ENCODE data around the gene LARP4B.

GRCh38 chr10:927131-927530 is 4.4 kb downstream of the LARP4B start:
- TF ChIP-seq, protein P1, sequence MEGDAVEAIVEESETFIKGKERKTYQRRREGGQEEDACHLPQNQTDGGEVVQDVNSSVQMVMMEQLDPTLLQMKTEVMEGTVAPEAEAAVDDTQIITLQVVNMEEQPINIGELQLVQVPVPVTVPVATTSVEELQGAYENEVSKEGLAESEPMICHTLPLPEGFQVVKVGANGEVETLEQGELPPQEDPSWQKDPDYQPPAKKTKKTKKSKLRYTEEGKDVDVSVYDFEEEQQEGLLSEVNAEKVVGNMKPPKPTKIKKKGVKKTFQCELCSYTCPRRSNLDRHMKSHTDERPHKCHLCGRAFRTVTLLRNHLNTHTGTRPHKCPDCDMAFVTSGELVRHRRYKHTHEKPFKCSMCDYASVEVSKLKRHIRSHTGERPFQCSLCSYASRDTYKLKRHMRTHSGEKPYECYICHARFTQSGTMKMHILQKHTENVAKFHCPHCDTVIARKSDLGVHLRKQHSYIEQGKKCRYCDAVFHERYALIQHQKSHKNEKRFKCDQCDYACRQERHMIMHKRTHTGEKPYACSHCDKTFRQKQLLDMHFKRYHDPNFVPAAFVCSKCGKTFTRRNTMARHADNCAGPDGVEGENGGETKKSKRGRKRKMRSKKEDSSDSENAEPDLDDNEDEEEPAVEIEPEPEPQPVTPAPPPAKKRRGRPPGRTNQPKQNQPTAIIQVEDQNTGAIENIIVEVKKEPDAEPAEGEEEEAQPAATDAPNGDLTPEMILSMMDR (IDR thresholded peaks at IDR 0.05; ENCODE audit: low read length), result no peak
- no peak for TF ChIP-seq EZH2phosphoT487 (IDR thresholded peaks at IDR 0.05; ENCODE audit: low read length)

All from MM.1S (cell line).